ENCODE results near the gene CFP. TPM values are rescaled to one million over a fixed set of nuclear protein-coding genes. Genes with fewer than 3 reads are reported as not detected.

CFP gene
- total RNA-seq, 1 experiment from 2014 or later, result 0.34 TPM

DNA sequence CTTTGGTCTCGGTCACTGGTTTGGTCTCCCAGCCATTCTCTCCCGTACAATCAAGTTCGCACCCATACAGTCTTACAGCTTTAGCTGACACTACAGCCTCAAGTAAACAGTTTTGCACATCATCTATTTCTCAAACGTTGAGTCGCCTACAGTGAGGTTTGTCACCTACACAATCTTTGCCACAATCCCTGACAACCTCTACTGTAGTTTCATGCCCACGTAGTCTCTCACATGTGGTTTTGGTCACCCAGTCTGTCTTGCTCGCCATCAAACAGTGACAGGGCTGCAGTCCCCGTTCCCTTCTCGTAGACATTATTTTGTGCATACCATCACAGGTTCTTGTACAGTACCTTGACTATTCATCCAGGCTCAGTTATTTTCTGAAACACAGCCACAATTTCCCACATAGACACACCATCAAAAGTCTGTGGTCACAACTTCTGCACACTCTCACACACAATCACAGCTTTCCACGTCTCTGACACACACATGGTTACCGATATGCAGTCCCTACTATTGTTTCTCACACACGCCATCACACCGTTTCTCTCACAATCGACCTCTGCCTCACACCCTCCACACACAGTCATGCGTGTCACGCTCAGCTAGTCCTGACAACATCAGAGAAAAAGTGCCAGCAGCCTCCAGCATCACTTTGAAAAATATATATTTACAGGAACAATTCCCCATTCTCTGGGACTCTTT lies 5.3 kb upstream of the CFP start:
- TF ChIP-seq, protein P1, sequence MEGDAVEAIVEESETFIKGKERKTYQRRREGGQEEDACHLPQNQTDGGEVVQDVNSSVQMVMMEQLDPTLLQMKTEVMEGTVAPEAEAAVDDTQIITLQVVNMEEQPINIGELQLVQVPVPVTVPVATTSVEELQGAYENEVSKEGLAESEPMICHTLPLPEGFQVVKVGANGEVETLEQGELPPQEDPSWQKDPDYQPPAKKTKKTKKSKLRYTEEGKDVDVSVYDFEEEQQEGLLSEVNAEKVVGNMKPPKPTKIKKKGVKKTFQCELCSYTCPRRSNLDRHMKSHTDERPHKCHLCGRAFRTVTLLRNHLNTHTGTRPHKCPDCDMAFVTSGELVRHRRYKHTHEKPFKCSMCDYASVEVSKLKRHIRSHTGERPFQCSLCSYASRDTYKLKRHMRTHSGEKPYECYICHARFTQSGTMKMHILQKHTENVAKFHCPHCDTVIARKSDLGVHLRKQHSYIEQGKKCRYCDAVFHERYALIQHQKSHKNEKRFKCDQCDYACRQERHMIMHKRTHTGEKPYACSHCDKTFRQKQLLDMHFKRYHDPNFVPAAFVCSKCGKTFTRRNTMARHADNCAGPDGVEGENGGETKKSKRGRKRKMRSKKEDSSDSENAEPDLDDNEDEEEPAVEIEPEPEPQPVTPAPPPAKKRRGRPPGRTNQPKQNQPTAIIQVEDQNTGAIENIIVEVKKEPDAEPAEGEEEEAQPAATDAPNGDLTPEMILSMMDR (IDR thresholded peaks at IDR 0.05; ENCODE audit: insufficient read depth in 1 of 2, low read depth in 1 of 2, low read length in 1 of 2, severe bottlenecking in 1 of 2, unreplicated experiment in 1 of 2), result no peak
- no peaks in the 10 kb centered on the region for H3K4me1 Mint-ChIP-seq (ENCODE audit: low read depth, unreplicated experiment)

DNA sequence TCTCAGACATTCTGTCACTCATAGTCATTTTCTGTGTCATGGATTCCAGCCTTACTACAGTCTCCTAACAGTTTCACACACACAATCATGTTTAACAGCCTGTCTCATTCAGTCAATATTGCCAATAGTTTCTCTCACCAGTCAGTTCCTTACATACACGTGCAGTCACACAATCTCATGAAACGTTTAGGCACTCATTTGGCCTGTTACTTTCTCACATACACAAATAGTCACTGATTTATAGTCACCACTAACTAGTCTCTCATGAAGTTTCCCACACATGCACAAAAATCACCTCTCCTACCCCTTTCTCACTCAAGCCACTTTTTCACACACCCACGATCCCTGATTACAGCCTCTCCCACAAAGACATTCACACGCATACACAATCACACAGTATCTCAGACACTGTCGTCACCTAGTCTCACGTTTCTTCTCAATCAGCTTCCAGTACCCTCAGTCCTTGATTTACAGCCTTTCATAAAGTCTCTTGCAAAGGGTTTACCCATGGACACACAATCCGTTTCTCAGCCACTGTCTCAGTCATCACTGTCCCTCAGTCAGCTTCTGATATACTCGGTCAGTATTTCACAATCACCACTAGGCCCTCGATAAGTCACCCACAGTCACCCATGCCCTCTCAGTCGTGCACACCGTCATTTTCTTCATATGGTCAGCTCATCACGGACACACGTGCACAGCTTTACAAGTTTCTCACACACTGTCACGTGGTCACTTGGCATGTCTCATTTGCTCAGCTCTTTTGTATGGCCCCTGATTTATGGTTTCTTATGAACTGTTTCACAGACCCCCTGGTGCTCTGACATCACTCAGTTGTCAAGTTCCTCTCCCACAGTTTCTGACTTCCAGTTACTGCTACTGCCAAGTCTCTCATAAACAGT lies 4.2 kb upstream of the CFP start:
- Histone ChIP-seq H3K4me1 (no peaks in the 10 kb centered on the region), H3K4me3 (ENCODE audit: low read depth, low read length) (no peak overlapping the region), H3K27me3 (replicated peaks; ENCODE audit: control insufficient read depth, insufficient read depth, low read length) (no peaks in the 10 kb centered on the region), H3K36me3 (ENCODE audit: control insufficient read depth, insufficient read depth, low read length) (no peaks in the 10 kb centered on the region; the same call in 1 of the 2 replicates), H3K9me3 (no peaks in the 10 kb centered on the region)
- DNase-seq, result no peak
- Mint-ChIP-seq H3K9me3 (ENCODE audit: unreplicated experiment) (no peaks in the 10 kb centered on the region), H3K27me3 (ENCODE audit: insufficient read depth, unreplicated experiment) (no peaks in the 10 kb centered on the region), H3K4me1 (ENCODE audit: low read depth, unreplicated experiment) (no peaks in the 10 kb centered on the region), H3K27ac (ENCODE audit: unreplicated experiment) (no peak overlapping the region), H3K4me3 (ENCODE audit: unreplicated experiment) (no peak overlapping the region), H3K36me3 (ENCODE audit: insufficient read depth, unreplicated experiment) (peaks cover 21% of the 10 kb centered on the region)
- ChIA-PET CTCF (no interaction called here), POLR2A (no interaction called here)
- TF ChIP-seq, protein P1 (IDR thresholded peaks at IDR 0.05; ENCODE audit: insufficient read depth in 1 of 2, low read depth in 1 of 2, low read length in 1 of 2, severe bottlenecking in 1 of 2, unreplicated experiment in 1 of 2), result no peak
- BruUV-seq (replicated peaks), result no TSS peak
- intact Hi-C loops (cut with micrococcal nuclease; ENCODE audit: unreplicated experiment), result no loop called here

More for the DNA sequence above, 5.3 kb upstream of the CFP start:
- Histone ChIP-seq H3K4me3 (ENCODE audit: low read depth, low read length) (no peak overlapping the region), H3K36me3 (ENCODE audit: control insufficient read depth, insufficient read depth, low read length) (no peaks in the 10 kb centered on the region; the same call in 1 of the 2 replicates), H3K4me1 (no peaks in the 10 kb centered on the region), H3K27me3 (replicated peaks; ENCODE audit: control insufficient read depth, insufficient read depth, low read length) (no peaks in the 10 kb centered on the region), H3K9me3 (no peaks in the 10 kb centered on the region)
- ChIA-PET CTCF (no interaction called here), POLR2A (no interaction called here)
- no peaks in the 10 kb centered on the region for H3K27me3 Mint-ChIP-seq (ENCODE audit: insufficient read depth, unreplicated experiment)
- intact Hi-C loops (cut with micrococcal nuclease; ENCODE audit: unreplicated experiment), result no loop called here
- H3K9me3 Mint-ChIP-seq (ENCODE audit: unreplicated experiment), result no peaks in the 10 kb centered on the region
- BruUV-seq (replicated peaks), result no TSS peak
- no peak overlapping the region for H3K27ac Mint-ChIP-seq (ENCODE audit: unreplicated experiment)
- H3K4me3 Mint-ChIP-seq (ENCODE audit: unreplicated experiment), result no peak overlapping the region
- DNase-seq, result no peak
- H3K36me3 Mint-ChIP-seq (ENCODE audit: insufficient read depth, unreplicated experiment), result peaks cover 32% of the 10 kb centered on the region

DNA sequence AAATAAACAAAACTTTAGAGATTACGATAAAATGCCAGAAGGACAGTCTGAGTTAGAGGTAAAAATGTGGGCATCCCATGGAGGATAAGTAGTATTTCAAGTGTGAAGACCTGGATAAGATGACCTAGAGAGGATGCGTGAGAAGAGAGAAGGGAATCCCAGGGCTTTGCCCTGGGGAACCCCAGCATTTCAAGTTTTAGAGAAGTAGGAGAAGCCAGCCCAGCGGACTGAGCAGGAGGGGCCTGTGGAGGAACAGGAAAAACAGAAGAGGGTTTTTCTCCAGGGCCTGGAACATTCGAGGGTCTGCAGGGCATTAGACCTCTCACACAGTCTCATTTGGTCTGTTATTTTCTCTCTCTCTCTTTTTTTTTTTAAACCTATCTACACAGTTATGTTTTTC lies 2.9 kb upstream of the CFP start:
- intact Hi-C loops (cut with micrococcal nuclease; ENCODE audit: unreplicated experiment), result no loop called here
- peaks cover 12% of the 10 kb centered on the region for H3K36me3 Mint-ChIP-seq (ENCODE audit: insufficient read depth, unreplicated experiment)
- CTCF ChIA-PET, result no interaction called here
- H3K27ac Mint-ChIP-seq (ENCODE audit: unreplicated experiment), result no peak overlapping the region
- DNase-seq, result no peak
- H3K4me1 ChIP-seq, result no peaks in the 10 kb centered on the region
- POLR2A ChIA-PET, result no interaction called here
- H3K27me3 Mint-ChIP-seq (ENCODE audit: insufficient read depth, unreplicated experiment), result no peaks in the 10 kb centered on the region
- H3K36me3 ChIP-seq (ENCODE audit: control insufficient read depth, insufficient read depth, low read length), result no peaks in the 10 kb centered on the region; the same call in 1 of the 2 replicates
- H3K9me3 ChIP-seq, result no peaks in the 10 kb centered on the region
- no peaks in the 10 kb centered on the region for H3K4me1 Mint-ChIP-seq (ENCODE audit: low read depth, unreplicated experiment)
- no peak overlapping the region for H3K4me3 ChIP-seq (ENCODE audit: low read depth, low read length)
- no peak overlapping the region for H3K4me3 Mint-ChIP-seq (ENCODE audit: unreplicated experiment)
- BruUV-seq (replicated peaks), result no TSS peak
- no peaks in the 10 kb centered on the region for H3K9me3 Mint-ChIP-seq (ENCODE audit: unreplicated experiment)
- H3K27me3 ChIP-seq (replicated peaks; ENCODE audit: control insufficient read depth, insufficient read depth, low read length), result no peaks in the 10 kb centered on the region
- TF ChIP-seq, protein P1 (IDR thresholded peaks at IDR 0.05; ENCODE audit: insufficient read depth in 1 of 2, low read depth in 1 of 2, low read length in 1 of 2, severe bottlenecking in 1 of 2, unreplicated experiment in 1 of 2), result no peak
